Peyer's patch (tissue), 4 donors: ENCODE data around the gene ST6GALNAC4. TPM values are rescaled to one million over a fixed set of nuclear protein-coding genes. Genes with fewer than 3 reads are reported as not detected.

ENCODE experiments used
- DNase-seq, 3 donors: peaks; one replicate each; pipeline ENCODE4 v3.0.0-alpha.2; 2017 to 2019
- H3K27ac ChIP-seq, 4 donors: fragments of 200-600 bp; sonication (generic); one replicate each; pipeline ENCODE4 v1.5.1; 2016 to 2019
- H3K27me3 ChIP-seq, 2 donors: fragments of 200-600 bp; sonication (generic); one replicate each; pipeline ENCODE4 v1.5.1; 2019
- H3K36me3 ChIP-seq, 3 donors: fragments of 200-600 bp; sonication (generic); one replicate each; pipeline ENCODE4 v1.5.1; 2016 to 2019
- H3K4me1 ChIP-seq, 4 donors: fragments of 200-600 bp; sonication (generic); one replicate each; pipeline ENCODE4 v1.5.1; 2016 to 2019
- H3K4me3 ChIP-seq, 4 donors: fragments of 200-600 bp; sonication (generic); 1 replicate in 3 of 4; 2 replicates in 1 of 4; pipeline ENCODE4 v1.5.1; 2016 to 2019; ENCODE audit warnings: mild to moderate bottlenecking in 1 of 4
- H3K9me3 ChIP-seq, 4 donors: fragments of 200-600 bp; sonication (generic); one replicate each; pipeline ENCODE4 v1.5.1; 2016 to 2019; ENCODE audit warnings: mild to moderate bottlenecking in 1 of 4
- POLR2A ChIP-seq, 2 donors: fragments of 450-650 bp; IDR thresholded peaks; one replicate each; pipeline ENCODE4 v1.5.1; 2017; ENCODE audit warnings: antibody characterized with exemption in 2 of 2, mild to moderate bottlenecking in 2 of 2, moderate library complexity in 2 of 2
- total RNA-seq, 4 donors: library from RNA; depleted of rRNA; stranded (reverse); fragments of >200 nt; gene quantifications; one replicate each; pipeline ENCODE4 v1.1.0, GENCODE V29; 2016
- TF ChIP-seq, protein P1 (sequence below), 6 experiments: fragments of 450-650 bp in 4 of 6; fragments of 200-600 bp in 2 of 6; sonication (generic) in 1 of 6; IDR thresholded peaks; one replicate each; pipeline ENCODE4 v1.5.1; 2017 to 2019; ENCODE audit warnings: antibody characterized with exemption in 6 of 6, mild to moderate bottlenecking in 3 of 6, moderate library complexity in 1 of 6

ST6GALNAC4 gene
- total RNA-seq, 4 donors from 2014 or later, result 39.9 to 119 (median 46.7) TPM

- Histone ChIP-seq H3K9me3 (no peaks in the 10 kb centered on the region), H3K4me3 (peak within 1 kb of the TSS; percentile 37 to 69 (median 58)), H3K27ac (peak within 1 kb of the TSS in 1 of 4 donors; percentile 11), H3K36me3 (peaks cover 0 to 5% (median 0%) of the 10 kb centered on the region in 3 donors), H3K27me3 (peaks cover 0 to 21% of the 10 kb centered on the region in 2 donors), H3K4me1 (peaks cover 0 to 37% (median 20%) of the 10 kb centered on the region in 4 donors)
- DNase-seq, result peak; percentile 78 to 89 (median 84)
- TF ChIP-seq, protein P1, sequence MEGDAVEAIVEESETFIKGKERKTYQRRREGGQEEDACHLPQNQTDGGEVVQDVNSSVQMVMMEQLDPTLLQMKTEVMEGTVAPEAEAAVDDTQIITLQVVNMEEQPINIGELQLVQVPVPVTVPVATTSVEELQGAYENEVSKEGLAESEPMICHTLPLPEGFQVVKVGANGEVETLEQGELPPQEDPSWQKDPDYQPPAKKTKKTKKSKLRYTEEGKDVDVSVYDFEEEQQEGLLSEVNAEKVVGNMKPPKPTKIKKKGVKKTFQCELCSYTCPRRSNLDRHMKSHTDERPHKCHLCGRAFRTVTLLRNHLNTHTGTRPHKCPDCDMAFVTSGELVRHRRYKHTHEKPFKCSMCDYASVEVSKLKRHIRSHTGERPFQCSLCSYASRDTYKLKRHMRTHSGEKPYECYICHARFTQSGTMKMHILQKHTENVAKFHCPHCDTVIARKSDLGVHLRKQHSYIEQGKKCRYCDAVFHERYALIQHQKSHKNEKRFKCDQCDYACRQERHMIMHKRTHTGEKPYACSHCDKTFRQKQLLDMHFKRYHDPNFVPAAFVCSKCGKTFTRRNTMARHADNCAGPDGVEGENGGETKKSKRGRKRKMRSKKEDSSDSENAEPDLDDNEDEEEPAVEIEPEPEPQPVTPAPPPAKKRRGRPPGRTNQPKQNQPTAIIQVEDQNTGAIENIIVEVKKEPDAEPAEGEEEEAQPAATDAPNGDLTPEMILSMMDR (IDR thresholded peaks at IDR 0.05), result no peak
- no peak for TF ChIP-seq POLR2A (IDR thresholded peaks at IDR 0.05)
These were observed 13.6 kb upstream of the ST6GALNAC4 start, which contains the start of gene PIP5KL1 for GRCh38 chr9:127930231-127931091. Gene PIP5KL1 (minus strand): TSS chr9:127930777. CDS start chr9:127930752, 25 bp downstream.

GRCh38 chr9:127929625-127929979 lies 12.8 kb upstream of the ST6GALNAC4 start:
- no peak overlapping the region for H3K27ac ChIP-seq
- H3K4me1 ChIP-seq, result peaks cover 0 to 33% (median 20%) of the 10 kb centered on the region in 4 donors
- H3K36me3 ChIP-seq, result no peaks in the 10 kb centered on the region
- H3K9me3 ChIP-seq, result no peaks in the 10 kb centered on the region
- no peak for DNase-seq
- no peak for TF ChIP-seq POLR2A (IDR thresholded peaks at IDR 0.05)
- TF ChIP-seq, protein P1 (IDR thresholded peaks at IDR 0.05), result no peak
- peaks cover 0 to 21% of the 10 kb centered on the region in 2 donors for H3K27me3 ChIP-seq
- H3K4me3 ChIP-seq, result no peak overlapping the region

DNA sequence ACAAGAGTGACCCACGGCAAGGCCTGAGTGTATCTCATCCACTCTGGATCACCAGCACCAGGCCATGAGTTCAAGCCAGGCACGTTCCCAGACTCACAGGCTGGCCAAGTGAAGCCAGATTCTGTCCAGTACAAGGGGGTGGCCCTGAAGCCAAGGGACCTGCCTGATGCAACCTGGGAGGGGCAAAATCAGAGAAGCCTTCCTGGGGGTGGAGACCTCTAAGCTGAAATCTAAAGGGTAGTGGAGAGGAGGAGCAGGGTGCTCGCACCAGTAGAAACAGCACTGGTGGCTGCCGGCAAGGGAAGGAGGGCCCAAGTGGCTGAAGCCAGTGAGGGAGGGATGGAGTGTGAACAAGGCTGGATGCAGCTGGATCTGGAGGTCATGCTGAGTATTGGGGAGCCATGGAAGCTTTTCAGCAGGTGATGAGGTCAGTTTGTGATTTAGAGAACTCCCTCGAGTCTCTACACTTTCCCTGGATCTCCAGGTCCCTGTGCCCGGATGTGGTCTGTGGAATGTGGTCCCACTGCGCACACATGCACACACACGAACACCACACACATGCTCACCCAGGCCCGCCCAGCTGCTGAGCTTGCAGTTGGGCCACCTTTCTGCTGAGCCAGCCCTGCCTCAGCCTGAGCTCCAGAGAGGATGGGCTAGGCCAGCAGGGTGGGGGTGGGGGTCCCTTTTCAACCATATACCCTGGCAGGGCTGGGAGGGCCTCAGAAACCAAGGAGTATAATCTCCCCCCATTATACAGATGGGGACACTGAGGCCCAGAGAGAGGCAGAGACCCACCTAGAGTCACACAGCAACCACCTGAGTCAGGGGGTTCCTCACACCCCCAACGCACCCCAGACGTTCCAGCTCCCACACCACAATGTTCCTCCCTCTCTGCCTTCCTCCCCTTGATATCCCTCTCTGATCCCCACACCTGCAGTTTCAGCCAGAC lies 12.1 kb upstream of the ST6GALNAC4 start:
- Histone ChIP-seq H3K4me1 (peaks cover 0 to 33% (median 20%) of the 10 kb centered on the region in 4 donors), H3K27ac (no peak overlapping the region), H3K36me3 (no peaks in the 10 kb centered on the region), H3K27me3 (peaks cover 0 to 21% of the 10 kb centered on the region in 2 donors), H3K4me3 (no peak overlapping the region), H3K9me3 (no peaks in the 10 kb centered on the region)
- TF ChIP-seq POLR2A (IDR thresholded peaks at IDR 0.05), result no peak
- TF ChIP-seq, protein P1 (IDR thresholded peaks at IDR 0.05), result no peak
- no peak for DNase-seq

- Histone ChIP-seq H3K9me3 (no peaks in the 10 kb centered on the region), H3K27me3 (peaks cover 0 to 21% of the 10 kb centered on the region in 2 donors), H3K4me1 (peaks cover 0 to 33% (median 20%) of the 10 kb centered on the region in 4 donors), H3K4me3 (peak overlapping the region; percentile 18 to 47 (median 36)), H3K36me3 (no peaks in the 10 kb centered on the region), H3K27ac (no peak overlapping the region)
- TF ChIP-seq, protein P1 (IDR thresholded peaks at IDR 0.05), result no peak
- TF ChIP-seq POLR2A (IDR thresholded peaks at IDR 0.05), result no peak
- DNase-seq, result no peak
These were observed 11.3 kb upstream of the ST6GALNAC4 start for GRCh38 chr9:127927988-127928675.
